ENCODE data around the gene JARID2.

DNA sequence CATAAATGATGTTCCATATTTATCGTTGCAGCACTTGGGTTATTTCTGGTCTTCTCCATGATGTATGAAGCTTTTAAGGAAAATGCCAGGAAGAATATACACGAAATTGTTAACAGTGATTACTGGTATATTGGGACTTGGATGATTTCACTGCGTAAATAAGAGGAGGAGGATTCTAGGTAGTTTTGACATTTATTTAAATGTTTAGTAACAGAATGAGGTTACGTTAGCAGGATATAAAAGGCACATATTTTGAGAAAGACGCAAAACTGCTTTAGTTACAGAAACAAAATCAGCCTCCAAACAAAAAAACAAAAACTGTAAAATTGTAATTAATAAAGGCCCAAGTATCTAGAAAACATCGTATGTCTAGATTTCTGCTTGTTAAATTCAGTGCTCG lies 147.7 kb downstream of the JARID2 start:
- TF ChIP-seq CTCF (IDR thresholded peaks at IDR 0.05) = no peak
- TF ChIP-seq POLR2A (IDR thresholded peaks at IDR 0.05) = no peak

All from testis (tissue), 2 donors.